Stimulated activated CD8-positive, alpha-beta memory T cell treated with anti-CD3 and anti-CD28 coated beads, Interleukin-15, amount 100 ng/mL, for 48 hours (primary cell): Measurements from ENCODE around the gene HOXD3.

ENCODE experiments used
- DNase-seq, 2 donors: peaks; one replicate each; pipeline ENCODE4 v3.0.0-alpha.2; 2020; ENCODE audit warnings: low read depth in 2 of 2

HOXD3 gene

GRCh38 chr2:176149481-176149938 lies 7.6 kb upstream of the HOXD3 start:
- no peak for DNase-seq

GRCh38 chr2:176149939-176150583 lies 7.0 kb upstream of the HOXD3 start:
- no peak for DNase-seq

DNA sequence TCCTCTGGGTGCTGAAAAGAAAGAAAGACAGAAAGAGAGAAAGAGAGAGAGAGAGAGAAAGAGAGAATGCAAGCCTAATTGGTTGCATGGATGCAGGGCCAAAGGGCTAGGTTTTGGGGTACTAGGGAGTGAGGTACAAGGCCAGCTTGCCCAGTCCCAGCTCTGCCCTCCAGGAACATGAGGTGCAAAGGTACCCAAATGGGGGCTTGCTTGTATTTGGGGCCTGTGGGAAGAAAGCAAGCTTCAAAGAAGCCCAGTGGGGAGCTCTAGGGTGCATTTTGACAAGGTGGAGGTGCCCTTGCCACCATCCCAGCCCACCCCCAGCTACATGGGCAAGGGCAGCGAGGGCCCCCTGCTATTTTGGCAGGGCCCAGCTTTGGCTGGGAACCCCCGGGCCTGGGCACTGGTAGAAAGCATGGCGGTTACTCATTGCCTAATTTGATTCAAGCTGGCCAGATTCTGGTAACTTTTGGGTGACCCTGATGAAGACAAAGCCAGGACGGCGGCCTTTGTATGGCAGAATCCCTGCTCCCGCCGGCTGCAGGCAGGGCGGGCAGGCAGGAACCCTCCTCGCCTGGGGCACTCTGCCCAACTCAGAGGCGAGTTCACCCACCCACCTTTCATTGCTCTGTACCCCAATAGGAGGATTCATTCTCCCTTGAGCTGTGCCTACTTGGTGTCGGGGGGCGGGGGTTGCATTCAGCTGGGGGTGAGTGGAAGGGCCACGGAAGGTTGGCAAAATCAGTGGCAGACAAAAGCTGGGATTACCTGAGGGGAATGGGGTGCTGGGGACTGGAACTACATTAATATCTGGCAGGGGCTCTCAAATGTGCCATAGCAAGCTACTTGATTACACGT lies 6.3 kb upstream of the HOXD3 start:
- no peak for DNase-seq

DNA sequence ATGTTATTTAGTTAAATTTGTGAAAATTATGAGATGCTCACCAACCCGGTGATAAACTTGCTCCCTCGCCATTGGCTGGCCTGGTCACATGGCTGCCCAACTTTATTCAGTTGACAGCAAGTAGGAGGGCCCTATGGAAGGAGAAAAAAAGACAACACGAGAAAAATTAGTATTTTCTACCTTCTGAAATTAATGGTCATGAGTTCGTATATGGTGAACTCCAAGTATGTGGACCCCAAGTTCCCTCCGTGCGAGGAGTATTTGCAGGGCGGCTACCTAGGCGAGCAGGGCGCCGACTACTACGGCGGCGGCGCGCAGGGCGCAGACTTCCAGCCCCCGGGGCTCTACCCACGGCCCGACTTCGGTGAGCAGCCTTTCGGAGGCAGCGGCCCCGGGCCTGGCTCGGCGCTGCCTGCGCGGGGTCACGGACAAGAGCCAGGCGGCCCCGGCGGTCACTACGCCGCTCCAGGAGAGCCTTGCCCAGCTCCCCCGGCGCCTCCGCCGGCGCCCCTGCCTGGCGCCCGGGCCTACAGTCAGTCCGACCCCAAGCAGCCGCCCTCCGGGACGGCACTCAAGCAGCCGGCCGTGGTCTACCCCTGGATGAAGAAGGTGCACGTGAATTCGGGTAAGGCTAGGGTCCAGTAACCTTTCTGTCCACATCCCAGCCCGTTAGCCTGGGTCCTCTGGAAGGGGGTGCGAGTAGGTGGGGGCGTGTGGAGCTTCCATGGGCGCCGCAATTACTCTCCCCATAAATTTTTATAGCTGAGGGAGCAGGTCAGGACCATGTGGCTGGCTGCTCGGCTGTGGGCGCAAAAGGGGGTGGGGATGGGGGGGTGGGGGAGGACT lies 5.4 kb upstream of the HOXD3 start, which contains the start of gene HOXD4:
HOXD4 (plus strand) TSS at position 109 of the 846 bp plus-strand sequence; CDS start at position 193, 84 bp downstream.
- DNase-seq = no peak

- DNase-seq = no peak
These were observed 4.5 kb upstream of the HOXD3 start for GRCh38 chr2:176152350-176153181.

- DNase-seq = no peak
These were observed 2.4 kb upstream of the HOXD3 start for GRCh38 chr2:176154576-176155252.

DNA sequence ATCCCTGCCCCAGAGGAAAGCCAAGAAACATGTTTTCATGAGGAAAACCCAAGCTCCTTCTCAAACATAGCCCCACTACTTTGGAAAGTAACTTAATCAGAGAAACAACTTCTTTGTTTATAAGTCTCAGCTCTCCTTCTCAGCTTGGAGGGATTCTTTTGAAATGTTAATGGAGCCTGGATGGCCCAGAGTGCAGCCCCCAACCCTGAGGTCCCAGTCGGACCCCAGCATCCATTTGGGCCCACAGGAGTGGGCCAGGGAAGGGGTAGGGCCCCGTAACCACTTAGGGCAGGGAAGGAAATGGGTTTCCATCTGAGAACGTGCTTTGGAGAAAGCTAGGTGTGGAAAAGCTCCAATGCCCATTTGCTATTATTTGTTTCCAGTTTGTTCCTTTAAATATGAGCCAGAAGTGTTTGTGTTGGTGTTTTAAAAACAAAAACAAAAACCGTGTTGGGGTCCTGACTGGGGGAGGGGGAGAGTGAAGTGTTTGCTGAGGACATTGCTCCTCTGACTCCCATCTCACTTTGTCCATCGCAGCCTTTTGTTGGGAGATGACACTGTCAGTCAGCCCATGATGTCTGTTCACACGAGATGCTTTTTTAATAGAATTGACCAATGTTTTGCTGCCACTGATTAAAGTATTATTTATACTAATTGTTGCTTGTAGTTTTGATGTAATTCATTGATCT lies 1.6 kb upstream of the HOXD3 start:
- DNase-seq = no peak

DNA sequence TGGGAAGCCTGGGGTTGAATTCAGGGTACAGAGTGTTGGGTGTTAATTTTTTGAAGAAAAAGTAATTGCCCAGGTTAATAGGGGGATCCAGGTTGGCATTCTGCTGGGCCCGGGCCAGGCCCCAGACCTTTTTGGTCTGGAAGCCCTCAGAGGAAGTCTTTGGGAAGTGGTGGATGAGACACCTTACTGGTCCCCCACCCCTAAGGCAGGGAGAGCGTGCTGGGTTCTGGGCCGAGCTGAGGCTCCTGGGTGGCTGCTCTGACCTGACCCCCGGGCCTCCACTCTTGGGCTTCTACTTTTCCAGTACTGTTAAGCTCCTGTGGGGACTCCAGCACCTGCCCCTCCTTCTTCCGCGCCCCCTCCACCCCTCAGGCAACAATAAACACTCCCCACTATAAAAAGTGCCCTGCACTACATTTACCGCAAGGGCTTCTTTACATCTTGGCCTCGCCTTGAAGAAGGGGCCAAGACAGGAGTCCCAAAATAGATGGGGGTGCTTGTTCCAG lies 753 bp upstream of the HOXD3 start:
- no peak for DNase-seq

GRCh38 chr2:176157499-176158185 lies 535 bp downstream of the HOXD3 start:
- no peak for DNase-seq

DNA sequence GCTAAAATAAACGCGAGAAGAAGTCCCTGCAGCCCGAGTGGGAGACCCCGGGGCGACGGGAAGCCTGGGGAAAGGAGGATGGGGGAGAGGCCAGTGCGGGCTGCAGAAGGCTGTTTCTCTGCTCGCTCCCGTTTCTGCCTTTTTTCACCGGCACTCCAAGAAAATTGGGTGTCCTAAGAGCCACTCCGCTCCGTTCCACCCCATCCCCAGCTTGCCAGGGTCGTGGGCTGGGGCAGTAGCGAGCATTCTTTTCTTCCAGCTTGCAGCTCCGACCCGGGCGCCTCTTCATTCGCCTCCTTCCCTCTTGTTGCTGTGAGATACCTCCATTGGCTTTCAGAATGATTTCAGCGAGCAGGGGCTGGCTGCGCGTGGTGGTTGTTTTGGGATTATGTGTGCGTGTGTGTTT lies 1.1 kb downstream of the HOXD3 start:
- no peak for DNase-seq

- DNase-seq = no peak
These were observed 2.0 kb downstream of the HOXD3 start for GRCh38 chr2:176158855-176159662.

DNA sequence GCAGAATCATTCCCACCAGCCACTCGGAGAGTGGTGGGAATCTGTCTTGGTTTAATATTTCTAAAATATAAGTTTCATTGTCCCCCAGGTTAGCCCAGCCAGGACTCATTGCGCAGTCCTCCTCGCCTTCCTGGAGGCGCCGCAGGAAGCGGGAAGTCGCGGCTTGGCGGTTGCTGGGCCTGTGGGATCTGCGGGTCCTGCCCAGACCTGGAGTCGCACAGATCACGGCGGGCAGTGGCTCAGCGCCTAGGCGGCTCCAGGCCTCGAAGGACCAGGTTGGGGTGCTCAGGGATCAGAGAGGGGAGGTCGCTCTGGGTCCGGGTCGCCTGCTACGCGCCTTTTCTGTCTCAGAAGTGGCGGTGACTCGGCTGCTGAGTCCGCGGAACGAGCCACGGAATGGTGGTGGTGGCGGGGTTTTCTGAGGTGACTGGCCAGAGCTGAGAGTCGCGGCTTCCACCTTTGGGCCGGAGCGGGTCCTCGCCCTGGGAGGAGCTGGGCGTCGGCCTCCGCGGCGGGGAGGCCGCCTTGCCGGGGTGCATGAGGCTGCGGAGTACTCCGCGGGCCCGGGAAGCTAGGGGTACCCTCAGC lies 2.6 kb downstream of the HOXD3 start:
- DNase-seq = no peak

DNA sequence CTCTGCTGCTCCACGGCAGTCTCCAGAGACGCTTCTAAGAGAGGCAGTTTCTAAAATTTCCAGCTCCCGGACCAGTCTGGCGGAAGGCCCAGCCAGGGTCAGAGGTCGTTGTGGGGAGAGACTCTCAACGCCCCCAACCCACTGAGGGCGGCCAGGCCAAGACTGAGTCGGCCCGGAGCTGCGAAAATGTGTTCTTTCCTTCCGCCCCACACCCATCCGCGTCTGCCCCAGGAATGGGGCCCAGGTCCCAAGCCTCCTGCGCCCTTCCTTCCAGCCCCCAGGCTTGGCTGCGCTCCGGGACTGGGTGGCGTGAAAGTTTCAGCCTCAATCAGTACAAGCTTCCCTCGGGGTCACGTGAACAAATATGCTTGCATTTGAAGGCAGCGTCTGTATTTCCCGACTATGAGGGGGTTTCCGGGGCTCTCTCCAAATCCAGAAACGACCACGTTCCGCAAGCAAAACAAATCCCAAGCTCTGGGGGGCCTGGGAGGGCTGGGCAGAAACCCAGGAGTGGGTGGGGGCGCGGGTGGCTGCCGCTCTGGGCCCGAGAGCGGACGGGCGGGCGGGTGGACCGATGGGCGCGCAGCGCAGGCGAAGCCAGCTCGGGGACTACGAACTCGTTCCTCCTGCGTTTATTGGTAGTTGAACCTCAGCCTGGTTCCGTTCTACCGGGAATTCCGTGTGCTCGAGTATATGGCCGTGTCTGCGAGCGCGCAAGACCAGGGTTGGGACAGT lies 3.3 kb downstream of the HOXD3 start:
- DNase-seq = no peak

DNA sequence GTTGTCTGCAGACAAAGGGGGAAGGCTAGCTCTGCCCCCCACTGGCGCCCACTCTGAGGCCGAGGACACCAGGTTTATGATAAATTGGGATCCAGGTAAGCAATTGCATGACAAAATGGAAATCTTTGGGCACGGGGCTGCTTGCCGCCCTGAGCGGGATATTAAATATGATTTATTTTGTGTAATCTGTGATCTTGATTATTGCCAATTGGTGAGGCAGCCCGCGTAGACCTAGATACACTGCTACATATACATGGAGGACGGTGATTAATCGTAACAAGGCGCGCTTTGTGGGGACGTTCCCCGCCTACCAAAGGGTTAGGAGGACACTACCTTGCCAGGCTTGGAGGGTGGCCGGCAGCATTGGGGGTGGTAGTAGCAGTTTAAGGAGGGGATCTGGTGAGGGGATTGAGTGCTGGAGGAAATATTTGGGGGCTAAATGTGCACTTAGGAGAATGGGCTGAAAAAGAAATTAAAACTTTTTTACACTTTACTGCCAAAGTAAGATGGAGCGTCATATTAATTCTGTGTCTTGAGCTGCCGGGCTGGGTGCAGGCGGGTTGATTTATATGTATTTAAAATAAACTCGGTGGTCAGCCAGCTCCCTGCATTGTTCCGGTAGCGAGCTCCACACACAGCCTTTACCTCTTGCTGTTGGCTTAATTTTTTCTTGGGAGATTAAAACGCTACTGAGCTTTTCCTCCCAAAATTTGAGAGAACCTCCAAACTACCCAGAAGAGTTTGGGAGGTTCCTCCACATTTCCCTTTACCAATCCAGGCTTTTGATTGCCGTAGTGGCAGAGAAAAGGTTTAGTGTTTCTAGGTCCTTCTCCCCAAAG lies 4.1 kb downstream of the HOXD3 start:
- no peak for DNase-seq

GRCh38 chr2:176161825-176162626 lies 4.9 kb downstream of the HOXD3 start:
- DNase-seq = no peak
